ENCODE data around the gene NCLN.

Gene NCLN

DNA sequence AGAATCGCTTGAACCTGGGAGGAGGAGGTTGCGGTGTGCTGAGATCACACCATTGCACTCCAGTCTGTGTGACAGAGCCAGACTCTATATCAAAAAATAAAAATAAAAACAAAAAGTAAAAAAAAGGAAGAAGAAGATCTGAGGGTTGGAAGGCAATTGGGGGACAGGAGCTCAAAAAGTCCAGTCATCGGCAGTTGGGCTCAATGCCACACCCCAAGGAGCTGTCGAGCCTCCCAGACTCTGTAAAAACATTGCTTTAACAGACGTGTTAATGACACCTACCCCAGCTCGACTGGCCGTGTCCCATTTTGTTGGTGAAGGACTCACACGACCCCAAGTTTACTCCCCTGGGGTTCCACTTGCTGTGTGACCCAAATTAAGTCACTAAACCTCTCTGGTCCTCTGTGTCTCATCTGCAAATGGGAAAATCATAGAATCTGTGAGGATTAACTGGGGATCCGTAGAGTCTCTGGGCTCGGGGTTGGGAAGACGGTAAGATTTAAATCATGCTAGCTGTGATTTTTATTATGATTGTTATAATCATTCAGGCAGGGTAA is 42.9 kb upstream of the NCLN start:
- H3K27ac ChIP-seq = no peak overlapping the region
- TF ChIP-seq CTCF (conservative IDR thresholded peaks at IDR 0.05) (no peak), ZFX (IDR thresholded peaks at IDR 0.05) (no peak)

GRCh38 chr19:3145909-3146676 is 39.6 kb upstream of the NCLN start:
- TF ChIP-seq CTCF (conservative IDR thresholded peaks at IDR 0.05) (no peak), ZFX (IDR thresholded peaks at IDR 0.05) (no peak)

DNA sequence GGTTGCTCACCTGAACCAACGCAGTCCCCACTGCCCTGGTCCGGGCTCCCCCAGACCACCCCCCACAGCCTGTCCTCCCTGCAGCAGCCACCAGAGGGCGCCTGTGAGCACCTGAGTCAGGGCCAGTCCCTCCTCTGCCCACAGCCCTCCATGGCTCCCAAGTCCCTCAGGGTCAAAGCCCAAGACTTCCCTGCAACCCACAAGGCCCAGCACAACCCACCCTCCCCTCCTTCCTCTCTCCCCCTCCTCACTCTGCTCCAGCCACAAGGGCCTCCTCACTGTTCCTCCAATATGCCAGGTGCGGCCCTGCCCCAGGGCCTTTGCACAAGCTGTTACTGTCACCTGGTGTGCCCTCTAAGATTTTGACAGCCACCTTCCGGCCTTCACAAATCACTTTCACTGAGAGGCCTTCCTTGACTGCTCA is 39.0 kb upstream of the NCLN start:
- TF ChIP-seq ZFX (IDR thresholded peaks at IDR 0.05) (no peak), CTCF (conservative IDR thresholded peaks at IDR 0.05) (peak; percentile 85)
- no peak overlapping the region for H3K27ac ChIP-seq

More at GRCh38 chr19:3145909-3146676, 39.6 kb upstream of the NCLN start:
- no peak overlapping the region for H3K27ac ChIP-seq

- TF ChIP-seq ZFX (IDR thresholded peaks at IDR 0.05) = no peak
- TF ChIP-seq CTCF (conservative IDR thresholded peaks at IDR 0.05) = no peak
- H3K27ac ChIP-seq = no peak overlapping the region
Measured at GRCh38 chr19:3148503-3148902, 37.2 kb upstream of the NCLN start.

GRCh38 chr19:3149089-3149488 is 36.6 kb upstream of the NCLN start:
- TF ChIP-seq ZFX (IDR thresholded peaks at IDR 0.05) = no peak
- no peak for TF ChIP-seq CTCF (conservative IDR thresholded peaks at IDR 0.05)
- no peak overlapping the region for H3K27ac ChIP-seq

- TF ChIP-seq CTCF (conservative IDR thresholded peaks at IDR 0.05) (no peak), ZFX (IDR thresholded peaks at IDR 0.05) (no peak)
- no peak overlapping the region for H3K27ac ChIP-seq
Measured at GRCh38 chr19:3149526-3150505, 35.9 kb upstream of the NCLN start.

Measured in C4-2B (cell line).